Liver (tissue), 3 donors: ENCODE measurements around the gene GPR65.

ENCODE experiments used
- EGR1 ChIP-seq, 2 donors: IDR thresholded peaks; 2 replicates each; pipeline ENCODE4 v1.6.1; 2016 to 2018; ENCODE audit warnings: antibody characterized with exemption in 2 of 2, low read depth in 2 of 2
- GABPA ChIP-seq, 2 donors: IDR thresholded peaks in 1 of 2; conservative IDR thresholded peaks in 1 of 2; 2 replicates each; pipeline ENCODE4 v1.6.1; 2016; ENCODE audit warnings: antibody characterized with exemption in 2 of 2, mild to moderate bottlenecking in 1 of 2, moderate library complexity in 1 of 2
- JUND ChIP-seq, 2 donors: IDR thresholded peaks; 2 replicates each; pipeline ENCODE4 v1.6.1; 2016; ENCODE audit warnings: antibody characterized with exemption in 2 of 2
- RAD21 ChIP-seq, 2 donors: IDR thresholded peaks; 2 replicates each; pipeline ENCODE4 v1.6.1; 2016; ENCODE audit warnings: antibody characterized with exemption in 2 of 2, mild to moderate bottlenecking in 2 of 2
- RXRA ChIP-seq, 2 donors: IDR thresholded peaks; 2 replicates each; pipeline ENCODE4 v1.6.1; 2017 to 2018; ENCODE audit warnings: antibody characterized with exemption in 2 of 2, mild to moderate bottlenecking in 1 of 2
- TF ChIP-seq, protein P1 (sequence below): fragments of 150-350 bp; IDR thresholded peaks from 2 replicates; pipeline ENCODE4 v1.5.1; 2017; ENCODE audit warnings: improper control_type of control experiment, low read depth, low read length; ENCODE audit not compliant: missing input control
- TF ChIP-seq, protein P2 (sequence below): IDR thresholded peaks from 2 replicates; pipeline ENCODE4 v1.6.1; 2016; ENCODE audit warnings: antibody characterized with exemption
- TF ChIP-seq, protein P3 (sequence below): IDR thresholded peaks from 2 replicates; pipeline ENCODE4 v1.6.1; 2016; ENCODE audit warnings: antibody characterized with exemption
- donor health status: healthy.
- donor health status: healthy.

DNA sequence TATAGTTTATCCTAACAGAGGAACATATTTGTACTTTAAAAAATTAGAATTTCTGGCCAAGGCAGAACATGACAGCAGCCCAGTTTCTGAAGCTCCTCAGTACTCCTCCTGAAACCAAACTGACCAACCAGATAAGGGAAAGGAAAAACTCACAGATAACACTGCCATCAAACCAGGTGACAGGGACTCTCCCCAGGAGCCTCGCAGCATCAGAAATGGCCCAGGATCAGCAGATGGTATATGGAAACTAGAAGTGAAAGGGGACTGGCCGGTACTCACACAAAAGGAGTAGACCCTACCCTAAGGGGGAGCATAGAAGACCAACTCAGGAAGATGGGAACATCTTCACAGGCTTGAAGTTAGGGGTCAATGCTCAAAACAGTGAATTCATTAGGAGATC is 33.9 kb upstream of the GPR65 start:
- TF ChIP-seq, protein P1, sequence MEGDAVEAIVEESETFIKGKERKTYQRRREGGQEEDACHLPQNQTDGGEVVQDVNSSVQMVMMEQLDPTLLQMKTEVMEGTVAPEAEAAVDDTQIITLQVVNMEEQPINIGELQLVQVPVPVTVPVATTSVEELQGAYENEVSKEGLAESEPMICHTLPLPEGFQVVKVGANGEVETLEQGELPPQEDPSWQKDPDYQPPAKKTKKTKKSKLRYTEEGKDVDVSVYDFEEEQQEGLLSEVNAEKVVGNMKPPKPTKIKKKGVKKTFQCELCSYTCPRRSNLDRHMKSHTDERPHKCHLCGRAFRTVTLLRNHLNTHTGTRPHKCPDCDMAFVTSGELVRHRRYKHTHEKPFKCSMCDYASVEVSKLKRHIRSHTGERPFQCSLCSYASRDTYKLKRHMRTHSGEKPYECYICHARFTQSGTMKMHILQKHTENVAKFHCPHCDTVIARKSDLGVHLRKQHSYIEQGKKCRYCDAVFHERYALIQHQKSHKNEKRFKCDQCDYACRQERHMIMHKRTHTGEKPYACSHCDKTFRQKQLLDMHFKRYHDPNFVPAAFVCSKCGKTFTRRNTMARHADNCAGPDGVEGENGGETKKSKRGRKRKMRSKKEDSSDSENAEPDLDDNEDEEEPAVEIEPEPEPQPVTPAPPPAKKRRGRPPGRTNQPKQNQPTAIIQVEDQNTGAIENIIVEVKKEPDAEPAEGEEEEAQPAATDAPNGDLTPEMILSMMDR: no peak
- TF ChIP-seq RAD21 (IDR thresholded peaks at IDR 0.05) (no peak), RXRA (IDR thresholded peaks at IDR 0.05) (no peak), GABPA (IDR thresholded peaks at IDR 0.05 in 1 of 2, conservative IDR thresholded peaks at IDR 0.05 in 1 of 2) (no peak), JUND (IDR thresholded peaks at IDR 0.05) (no peak), EGR1 (IDR thresholded peaks at IDR 0.05; ENCODE audit: low read depth in 2 of 2) (no peak)
- TF ChIP-seq, protein P2, sequence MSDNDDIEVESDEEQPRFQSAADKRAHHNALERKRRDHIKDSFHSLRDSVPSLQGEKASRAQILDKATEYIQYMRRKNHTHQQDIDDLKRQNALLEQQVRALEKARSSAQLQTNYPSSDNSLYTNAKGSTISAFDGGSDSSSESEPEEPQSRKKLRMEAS: no peak
- TF ChIP-seq, protein P3, sequence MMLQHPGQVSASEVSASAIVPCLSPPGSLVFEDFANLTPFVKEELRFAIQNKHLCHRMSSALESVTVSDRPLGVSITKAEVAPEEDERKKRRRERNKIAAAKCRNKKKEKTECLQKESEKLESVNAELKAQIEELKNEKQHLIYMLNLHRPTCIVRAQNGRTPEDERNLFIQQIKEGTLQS: no peak
